Measurements from ENCODE around the gene HIF3A. TPM values are rescaled to one million over a fixed set of nuclear protein-coding genes. Genes with fewer than 3 reads are reported as not detected.

The HIF3A gene
- total RNA-seq, 1 experiment from 2014 or later: 31.9 TPM

DNA sequence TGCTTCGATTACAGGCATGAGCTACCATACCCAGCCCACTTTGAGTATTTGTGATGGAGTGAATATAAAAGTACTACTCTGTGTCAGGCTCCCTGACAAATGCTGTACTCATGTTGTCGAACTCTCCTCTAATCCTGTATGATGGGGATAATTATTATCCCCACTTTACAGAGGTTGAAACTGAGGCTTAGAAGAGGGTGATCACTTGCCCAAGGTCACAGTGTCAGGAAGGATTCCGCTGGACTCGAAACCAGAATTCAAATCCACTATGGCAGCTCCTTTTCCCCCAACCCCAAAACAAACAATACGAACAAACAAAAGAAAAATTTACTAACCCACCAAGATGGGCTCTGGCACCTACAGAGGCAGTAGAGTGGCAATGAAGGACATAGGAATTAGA is 48.3 kb downstream of the HIF3A start:
- H2BK15ac ChIP-seq (ENCODE audit: low read depth, low read length): no peak overlapping the region
- H3K9me3 ChIP-seq (ENCODE audit: control insufficient read depth, low read depth, low read length): no peaks in the 10 kb centered on the region
- no CpG with 5 or more reads among the region's 5 CpGs for WGBS (ENCODE audit: extremely low coverage, insufficient read length, low lambda C conversion rate)
- Mint-ChIP-seq H3K4me3 (no peak overlapping the region; a peak in 1 of 5 replicates), H3K9me3 (peaks cover 0 to 2% of the 10 kb centered on the region in 2 experiments; a peak in 2 of 5 replicates), H3K27me3 (ENCODE audit: low read depth) (peaks cover 2% of the 10 kb centered on the region; the same call in 1 of the 2 replicates), H3K36me3 (ENCODE audit: insufficient read depth in 1 of 3, low read depth in 3 of 3) (peaks cover 9 to 25% (median 23%) of the 10 kb centered on the region in 3 experiments; a peak in 6 of 7 replicates), H3K4me1 (peaks cover 29 to 39% of the 10 kb centered on the region in 2 experiments), H3K27ac (no peak overlapping the region)
- H3K79me1 ChIP-seq (ENCODE audit: insufficient read depth, low read depth, low read length, poor library complexity, severe bottlenecking): no peaks in the 10 kb centered on the region
- no peak overlapping the region for H3K4ac ChIP-seq (ENCODE audit: low read depth, low read length)
- no peaks in the 10 kb centered on the region for H4K20me1 ChIP-seq (ENCODE audit: control insufficient read depth, insufficient read depth, insufficient read length)
- peaks cover 8% of the 10 kb centered on the region for H3K23me2 ChIP-seq (ENCODE audit: insufficient read length, low read depth, low read length, poor library complexity, severe bottlenecking)
- no peak overlapping the region for H3K4me2 ChIP-seq (ENCODE audit: insufficient read depth, insufficient read length, low read length)
- no peak overlapping the region for H3K18ac ChIP-seq (ENCODE audit: insufficient read length, low read depth, low read length)
- DNase-seq: no peak
- no peak overlapping the region for H4K91ac ChIP-seq (ENCODE audit: insufficient read length, low read depth, low read length)
- no peak overlapping the region for H3K27ac ChIP-seq (ENCODE audit: insufficient read length, low read depth, low read length)
- H3K14ac ChIP-seq (ENCODE audit: insufficient read depth, low read length): no peak overlapping the region
- no peak overlapping the region for H4K5ac ChIP-seq (ENCODE audit: insufficient read length, low read depth, low read length)
- H2BK20ac ChIP-seq (ENCODE audit: low read depth, low read length, poor library complexity, severe bottlenecking): no peak overlapping the region
- H2AK5ac ChIP-seq (ENCODE audit: insufficient read length, low read length): no peak overlapping the region
- no peak overlapping the region for H3T11ph ChIP-seq (ENCODE audit: low read length)
- H3K27me3 ChIP-seq (ENCODE audit: insufficient read depth, low read length): no peaks in the 10 kb centered on the region
- no peak overlapping the region for H2BK120ac ChIP-seq (ENCODE audit: low read depth, low read length, poor library complexity, severe bottlenecking)
- no peak overlapping the region for H2BK12ac ChIP-seq (ENCODE audit: insufficient read length, low read depth, low read length)
- H3K9ac ChIP-seq (ENCODE audit: extremely low read depth, insufficient read length, low read length): no peak overlapping the region
- H3K79me2 ChIP-seq (ENCODE audit: insufficient read depth, low read length): peaks cover 11% of the 10 kb centered on the region; the same call in 1 of the 2 replicates
- TF ChIP-seq, protein P1, sequence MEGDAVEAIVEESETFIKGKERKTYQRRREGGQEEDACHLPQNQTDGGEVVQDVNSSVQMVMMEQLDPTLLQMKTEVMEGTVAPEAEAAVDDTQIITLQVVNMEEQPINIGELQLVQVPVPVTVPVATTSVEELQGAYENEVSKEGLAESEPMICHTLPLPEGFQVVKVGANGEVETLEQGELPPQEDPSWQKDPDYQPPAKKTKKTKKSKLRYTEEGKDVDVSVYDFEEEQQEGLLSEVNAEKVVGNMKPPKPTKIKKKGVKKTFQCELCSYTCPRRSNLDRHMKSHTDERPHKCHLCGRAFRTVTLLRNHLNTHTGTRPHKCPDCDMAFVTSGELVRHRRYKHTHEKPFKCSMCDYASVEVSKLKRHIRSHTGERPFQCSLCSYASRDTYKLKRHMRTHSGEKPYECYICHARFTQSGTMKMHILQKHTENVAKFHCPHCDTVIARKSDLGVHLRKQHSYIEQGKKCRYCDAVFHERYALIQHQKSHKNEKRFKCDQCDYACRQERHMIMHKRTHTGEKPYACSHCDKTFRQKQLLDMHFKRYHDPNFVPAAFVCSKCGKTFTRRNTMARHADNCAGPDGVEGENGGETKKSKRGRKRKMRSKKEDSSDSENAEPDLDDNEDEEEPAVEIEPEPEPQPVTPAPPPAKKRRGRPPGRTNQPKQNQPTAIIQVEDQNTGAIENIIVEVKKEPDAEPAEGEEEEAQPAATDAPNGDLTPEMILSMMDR (conservative IDR thresholded peaks at IDR 0.05): no peak
- no peak overlapping the region for H4K8ac ChIP-seq (replicated peaks; ENCODE audit: insufficient read length, low read depth, low read length)
- H3K23ac ChIP-seq (ENCODE audit: insufficient read length, low read depth, low read length): no peak overlapping the region
- no peak overlapping the region for H3K56ac ChIP-seq (ENCODE audit: insufficient read length, low read depth, low read length)
- no peak overlapping the region for H2AFZ ChIP-seq (ENCODE audit: low read length)
- no peaks in the 10 kb centered on the region; the same call in 1 of the 2 replicates for H3K4me1 ChIP-seq (ENCODE audit: insufficient read depth, low read length)
- no peak overlapping the region for H2BK5ac ChIP-seq (ENCODE audit: insufficient read length, low read length)

Data from H9 (cell line).